HG03045 (cell line): ENCODE measurements around the gene PWWP2B.
"Not testable (repeated sequence)": the region's sequence is repeated elsewhere in the genome, so short reads cannot be mapped to it uniquely, and the experiment has no call there.

Source experiments
- ATAC-seq: cut with Tn5 transposase; IDR thresholded peaks from one replicate; pipeline ENCODE4 v1.9.1; 2021; ENCODE audit warnings: mild to moderate bottlenecking, moderate library complexity; ENCODE audit not compliant: unreplicated experiment

PWWP2B gene

DNA sequence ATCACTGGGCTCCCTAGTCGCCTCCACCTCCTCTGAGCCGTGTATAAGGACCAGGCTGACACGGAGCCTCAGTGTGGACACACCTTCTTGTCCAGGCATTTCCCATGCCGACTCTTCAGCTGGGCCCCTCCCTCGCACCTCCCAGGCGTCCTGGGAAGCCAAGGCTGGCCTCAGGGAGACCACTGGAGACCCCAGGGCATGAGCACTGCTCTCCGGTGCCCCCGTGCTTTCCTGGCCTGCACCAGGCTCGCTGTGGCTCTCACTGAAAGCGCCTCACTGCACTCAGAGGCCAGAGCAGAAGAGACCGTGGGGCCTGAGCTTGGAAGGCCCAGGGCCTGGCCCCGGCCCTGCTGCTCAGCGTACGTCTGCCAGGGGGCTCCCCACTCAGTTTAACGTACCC, 33.6 kb upstream of the PWWP2B start:
- no peak for ATAC-seq

DNA sequence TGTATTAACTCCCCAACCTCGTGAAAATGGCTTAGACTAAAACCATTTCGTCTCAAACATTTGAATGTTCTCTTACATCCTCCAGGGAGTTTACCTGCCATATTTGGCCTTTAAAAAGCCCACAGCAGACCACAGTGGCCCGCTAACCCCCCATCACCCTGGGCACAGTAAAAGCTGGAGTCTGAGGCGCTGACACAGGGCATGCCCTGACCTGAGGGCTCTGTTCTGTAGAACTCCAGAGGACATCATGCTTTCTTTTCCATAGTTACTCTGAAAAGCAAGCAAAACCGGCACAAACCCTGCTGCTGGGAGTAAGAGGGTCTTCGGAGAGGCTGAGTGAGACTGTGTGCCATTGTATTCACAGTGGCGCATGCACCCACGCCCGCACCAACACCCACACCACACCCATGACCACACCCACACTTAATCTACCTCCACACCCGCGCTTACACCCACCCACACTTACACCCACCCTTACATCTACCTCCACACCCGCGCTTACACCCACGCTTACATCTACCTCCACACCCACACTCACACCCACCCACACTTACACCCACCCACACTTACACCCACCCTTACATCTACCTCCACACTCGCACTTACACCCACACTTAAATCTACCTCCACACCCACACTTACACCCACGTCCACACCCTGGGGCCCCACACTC, 32.9 kb upstream of the PWWP2B start:
- ATAC-seq: no peak

DNA sequence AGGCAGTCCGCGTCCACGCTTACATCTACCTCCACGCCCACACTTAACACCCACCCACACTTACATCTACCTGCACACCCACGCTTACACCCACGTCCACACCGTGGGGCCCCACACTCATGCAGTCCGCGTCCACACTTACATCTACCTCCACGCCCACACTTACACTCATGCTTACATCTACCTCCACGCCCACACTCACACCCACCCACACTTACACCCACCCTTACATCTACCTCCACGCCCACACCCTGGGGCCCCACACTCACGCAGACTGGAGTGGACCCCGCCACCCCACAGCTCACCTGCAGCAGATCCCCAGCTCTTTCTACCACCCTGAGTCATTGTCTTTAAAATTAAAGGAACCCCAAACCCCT, 32.4 kb upstream of the PWWP2B start:
- ATAC-seq: no peak

DNA sequence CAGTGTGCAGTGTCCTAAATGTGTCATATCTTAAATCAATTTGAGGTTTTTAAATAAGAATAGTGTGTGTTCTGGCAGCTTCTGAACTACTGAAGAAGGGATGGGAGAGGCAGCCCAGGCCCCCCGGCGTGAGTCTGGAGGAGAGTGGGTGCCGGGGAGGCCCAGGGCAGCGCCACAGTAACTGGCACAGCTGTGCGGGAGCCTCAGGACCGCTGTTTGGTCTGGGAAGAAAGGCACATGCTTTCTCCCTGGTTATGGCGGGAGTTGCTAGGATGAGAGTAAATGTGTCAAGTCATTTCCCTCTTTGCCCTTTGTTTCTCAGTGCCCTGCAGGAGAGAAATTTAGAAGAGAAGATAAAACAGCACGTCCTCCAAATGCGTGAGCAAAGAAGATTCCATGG, 31.9 kb upstream of the PWWP2B start:
- no peak for ATAC-seq

DNA sequence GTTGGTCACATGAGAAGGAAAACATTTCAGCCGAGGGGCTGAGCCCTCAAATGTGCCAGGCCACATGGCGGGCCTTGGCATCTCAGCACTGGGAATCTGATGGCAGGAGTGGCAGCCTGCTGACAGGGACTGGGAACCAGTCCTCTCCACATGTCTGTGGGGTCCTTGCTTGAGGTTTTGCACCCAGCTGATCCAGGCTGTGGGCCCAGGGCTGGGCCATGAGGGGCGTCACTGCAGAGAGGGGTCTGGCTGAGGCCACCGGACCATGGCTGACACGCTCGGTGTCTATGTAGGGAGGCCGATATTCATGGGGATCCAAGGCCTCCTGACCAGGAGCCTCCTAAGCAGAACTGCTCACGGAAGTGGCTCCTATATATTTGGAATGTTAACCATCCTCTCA, 31.0 kb upstream of the PWWP2B start:
- no peak for ATAC-seq

DNA sequence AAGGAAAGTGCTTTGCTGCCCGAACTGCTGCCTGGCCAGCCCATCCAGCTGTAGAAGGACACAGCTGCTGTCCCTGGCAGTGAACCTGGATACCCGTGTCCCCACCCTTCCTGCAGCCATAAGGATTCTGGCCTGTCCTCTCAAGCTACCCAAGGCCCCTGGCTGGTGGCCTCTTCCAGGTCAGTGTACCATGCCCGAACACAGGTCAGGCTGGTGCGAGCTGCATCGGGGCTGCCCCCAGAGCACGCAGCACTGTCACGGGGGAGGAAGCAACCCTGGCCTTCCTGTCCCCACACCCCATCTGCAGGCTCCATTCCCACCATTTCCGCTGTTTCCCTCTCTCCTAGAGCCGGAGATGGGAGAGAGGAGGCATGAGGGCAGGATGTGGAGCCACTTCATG, 30.5 kb upstream of the PWWP2B start:
- ATAC-seq: no peak

DNA sequence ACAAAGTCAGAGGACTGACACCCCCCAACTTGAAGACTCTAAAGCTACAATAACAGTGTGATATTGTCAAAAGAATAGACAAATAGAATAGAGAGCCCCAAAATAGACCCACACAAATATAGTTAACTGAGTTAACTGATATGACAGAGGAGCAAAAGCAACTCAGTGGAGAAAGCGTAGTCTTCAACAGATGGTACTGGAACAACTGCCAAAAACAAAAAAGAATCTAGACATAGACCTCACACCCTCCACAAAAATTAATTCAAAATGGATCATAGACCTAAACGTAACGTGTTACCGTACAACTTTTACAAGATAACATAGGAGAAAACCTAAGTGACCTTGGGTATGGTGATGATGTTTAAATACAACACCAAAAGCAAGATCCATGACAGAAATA, 28.6 kb upstream of the PWWP2B start:
- ATAC-seq: no peak

DNA sequence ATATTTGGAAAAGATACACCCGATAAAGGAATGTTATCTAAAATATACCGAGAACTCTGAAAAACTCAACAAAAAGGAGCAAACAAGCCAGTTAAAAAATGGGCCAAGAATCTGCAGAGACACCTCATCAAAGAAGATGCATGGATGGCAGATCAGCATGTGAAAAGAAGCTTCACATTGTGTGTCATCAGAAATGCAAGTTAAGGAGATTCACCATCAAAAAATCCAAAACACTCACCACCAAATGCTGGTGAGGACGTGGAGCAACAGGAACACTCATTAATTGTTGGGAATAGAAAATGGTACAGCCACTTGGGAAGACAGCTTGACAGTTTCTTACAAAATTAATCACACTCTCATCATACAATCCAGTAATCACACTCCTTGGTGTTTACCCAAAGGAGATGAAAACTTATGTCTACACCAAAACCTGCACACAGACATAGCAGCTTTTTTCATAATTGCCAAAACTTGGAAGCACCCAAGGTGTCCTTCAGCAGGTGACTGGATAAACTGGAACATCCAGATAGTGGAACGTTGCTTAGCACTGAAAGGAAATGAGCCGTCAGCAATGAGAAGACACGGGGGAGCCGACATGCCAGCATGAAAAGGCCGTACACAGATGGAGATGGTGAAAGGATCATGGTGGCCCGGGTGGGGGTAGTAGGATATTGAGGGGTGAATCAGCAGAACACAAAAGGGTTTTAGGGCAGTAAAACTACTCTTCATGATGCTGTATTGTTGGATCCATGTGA, 27.9 kb upstream of the PWWP2B start:
- ATAC-seq: no peak

DNA sequence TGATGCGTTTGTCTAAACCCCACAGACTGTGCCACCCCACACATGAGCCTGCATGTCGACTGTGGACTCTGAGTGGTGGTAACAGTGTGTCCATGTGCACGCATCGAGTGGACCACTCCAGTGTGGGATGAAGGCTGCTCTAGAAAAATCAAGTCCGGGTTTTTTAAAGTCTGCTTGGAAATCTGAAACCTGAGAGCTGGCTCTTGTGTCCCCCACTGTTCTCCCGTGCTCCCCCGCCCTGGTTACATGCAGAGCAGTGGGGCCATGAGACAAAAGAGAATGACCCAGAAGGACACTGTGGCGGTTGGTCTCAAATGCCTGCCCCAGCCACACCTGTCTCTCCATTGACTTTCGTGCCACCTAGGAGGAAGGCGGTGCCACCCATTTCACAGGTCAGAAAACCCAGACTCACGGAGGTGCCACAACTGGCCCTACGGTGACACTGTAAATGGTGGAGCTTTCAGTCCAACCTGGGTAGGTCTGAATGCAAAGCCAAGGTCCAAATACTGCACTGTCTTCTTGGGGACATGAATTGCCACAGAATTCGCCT, 27.3 kb upstream of the PWWP2B start:
- ATAC-seq: no peak

DNA sequence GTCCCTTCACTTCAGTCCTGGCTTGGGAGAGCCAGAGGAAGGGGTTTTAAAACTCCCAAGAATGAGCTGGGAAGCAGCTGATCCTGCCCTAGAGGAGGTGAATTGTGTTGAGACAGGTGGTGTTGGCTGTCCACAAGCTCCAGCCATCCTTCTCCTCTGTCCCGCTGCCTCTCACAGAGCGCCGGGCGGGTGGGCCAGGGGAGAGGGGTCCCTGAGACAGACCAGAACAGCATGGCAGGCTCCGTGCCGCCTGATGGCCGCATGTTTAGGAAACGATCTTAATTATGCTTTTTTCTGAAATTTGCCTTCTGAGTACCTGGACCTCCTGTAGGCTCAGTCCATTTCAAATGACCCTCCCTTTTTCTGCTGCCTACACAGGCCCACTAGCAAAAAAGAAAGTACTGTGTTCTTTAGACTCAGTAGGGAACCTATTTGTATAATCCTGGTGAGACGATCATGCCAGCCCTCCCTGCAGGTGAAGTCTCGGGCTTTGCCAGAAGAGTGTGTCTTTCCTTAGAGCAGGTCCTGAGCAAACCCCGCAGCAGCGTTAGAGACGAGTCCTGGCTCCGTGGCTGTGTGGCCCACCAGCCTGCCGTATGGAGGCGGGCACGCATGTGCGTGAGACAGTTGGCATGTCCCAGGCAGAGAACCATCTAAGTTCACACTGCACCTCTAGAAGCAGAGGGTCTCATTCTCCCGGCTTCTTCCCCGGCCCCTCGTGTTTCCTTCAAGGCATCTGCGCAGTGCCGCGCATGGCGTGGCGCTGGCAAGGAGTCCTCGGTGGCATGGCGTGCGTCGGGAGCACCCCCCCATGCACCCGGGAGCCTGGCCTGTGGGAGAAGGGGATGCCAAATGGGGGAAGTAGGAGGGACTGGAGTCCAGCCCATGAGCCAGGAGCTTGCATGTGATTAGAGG, 26.3 kb upstream of the PWWP2B start:
- no peak for ATAC-seq

DNA sequence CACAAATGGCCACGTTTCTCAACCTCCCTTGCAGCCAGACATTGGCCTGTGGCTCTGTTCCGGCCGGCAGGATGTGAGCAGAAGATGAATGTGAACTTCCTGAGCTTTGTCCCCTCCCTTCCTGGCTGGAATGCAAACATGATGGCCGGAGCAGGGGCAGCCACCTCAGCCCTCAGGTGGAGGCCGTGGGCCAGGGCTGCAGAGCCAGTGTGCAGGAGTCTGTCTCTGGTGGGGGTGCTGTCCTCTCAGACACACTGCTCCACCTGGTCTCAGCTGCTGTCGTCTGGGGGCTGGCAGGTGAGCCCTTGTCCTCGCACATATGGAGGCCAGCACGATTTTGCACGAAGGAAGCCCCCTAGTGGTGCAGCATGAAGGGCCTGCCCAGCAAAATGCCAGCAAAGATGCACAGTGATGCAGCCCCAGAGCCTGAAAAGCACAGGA, 25.3 kb upstream of the PWWP2B start:
- ATAC-seq: no peak

DNA sequence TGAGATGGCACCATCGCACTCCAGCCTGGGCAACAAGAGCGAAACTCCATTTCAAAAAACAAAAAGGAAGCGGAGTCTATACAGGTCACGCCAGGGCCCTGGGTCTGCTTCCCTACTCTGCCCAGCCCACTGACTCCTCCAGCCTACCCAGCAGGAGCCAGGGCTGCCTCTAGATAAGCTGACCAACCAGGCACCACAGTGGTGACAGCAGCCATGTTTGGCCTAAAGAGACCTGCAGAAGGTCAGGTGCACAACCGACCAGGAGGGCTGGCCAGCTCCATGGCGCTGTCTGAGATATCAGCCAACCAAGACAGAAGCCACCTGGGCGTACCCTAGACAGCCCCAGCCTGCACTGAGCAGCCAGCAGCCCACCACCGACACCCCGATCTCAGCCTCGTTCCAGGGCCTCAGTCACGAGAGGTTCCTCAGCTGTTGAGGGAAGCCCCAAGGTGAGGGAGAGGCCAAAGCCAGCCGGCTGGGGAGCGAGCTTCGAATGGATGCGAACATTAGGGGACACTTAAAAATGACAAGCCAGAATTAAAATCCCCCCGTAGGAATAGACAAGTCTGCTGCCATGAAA, 24.4 kb upstream of the PWWP2B start:
- ATAC-seq: no peak

DNA sequence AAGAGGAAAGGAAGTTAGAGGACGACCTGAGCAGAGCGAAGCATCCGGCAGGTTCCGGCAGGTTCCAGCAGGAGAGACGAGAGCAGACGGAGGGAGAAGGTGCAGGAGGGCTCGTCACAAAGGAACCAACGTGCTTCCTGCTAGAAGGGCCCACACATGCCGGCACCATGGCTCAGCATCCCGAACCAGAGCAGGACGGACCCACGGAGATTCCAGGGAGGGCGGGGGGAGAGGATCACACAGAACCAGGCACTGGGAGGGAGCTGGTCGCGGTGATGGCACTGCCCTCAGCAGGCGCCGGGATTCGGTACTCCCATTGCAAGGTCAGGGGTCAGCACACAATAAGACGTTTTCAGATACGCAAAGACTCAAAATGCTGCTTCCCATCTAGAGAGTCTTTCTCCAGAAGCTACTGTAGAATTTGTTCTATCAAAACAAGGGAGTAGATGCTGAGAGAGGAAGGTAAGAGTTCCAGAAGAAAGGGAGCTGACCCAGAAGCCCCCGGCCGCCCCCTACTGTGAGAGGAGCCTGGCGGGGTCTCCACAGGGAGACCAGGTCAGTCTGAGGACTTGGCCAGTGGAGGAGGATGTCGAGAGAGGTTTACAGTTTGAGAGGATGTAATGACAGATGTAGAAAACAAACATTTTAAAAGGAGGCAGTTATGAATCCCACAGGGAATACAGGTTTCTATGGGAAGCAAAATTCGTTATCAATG, 23.6 kb upstream of the PWWP2B start:
- no peak for ATAC-seq

DNA sequence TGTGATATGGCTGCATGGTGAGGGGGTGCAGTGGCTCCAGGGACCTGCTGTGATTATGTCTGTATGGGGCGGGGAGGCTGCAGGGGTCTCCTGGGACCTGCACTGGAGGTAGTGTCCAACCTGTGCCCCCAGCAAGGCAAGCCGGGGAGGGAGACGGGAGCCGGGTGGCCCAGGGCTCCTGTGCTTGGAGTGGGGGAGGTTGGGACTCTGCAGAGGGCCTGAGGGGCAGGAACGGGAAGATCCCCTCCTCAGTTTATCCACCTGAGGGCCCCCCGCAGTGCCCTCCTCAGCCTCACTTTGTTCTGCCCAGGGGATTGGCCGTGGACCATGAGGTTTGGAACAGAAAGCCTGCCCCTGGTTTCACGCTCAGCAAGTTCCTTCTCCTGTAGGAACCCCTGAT, 22.8 kb upstream of the PWWP2B start:
- ATAC-seq: no peak

DNA sequence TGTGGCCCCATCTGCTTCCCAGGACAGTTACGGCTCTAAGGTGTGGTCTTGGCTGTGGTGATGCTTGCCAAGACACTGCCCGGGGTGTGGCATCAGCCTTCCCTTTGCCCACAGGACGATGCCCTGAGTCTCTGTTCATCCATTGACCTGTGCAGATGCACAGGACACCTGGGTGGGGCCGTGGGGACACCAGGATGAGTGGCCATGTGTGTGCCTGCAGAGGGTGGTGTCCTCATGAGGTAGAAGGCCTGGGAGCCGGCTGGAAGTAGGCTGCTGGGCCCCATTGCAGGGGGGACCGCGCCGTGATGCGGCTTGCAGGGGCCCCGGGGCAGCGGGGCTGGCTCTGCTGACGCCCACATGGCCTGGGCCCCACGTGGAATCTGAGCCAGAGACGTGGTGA, 22.4 kb upstream of the PWWP2B start:
- no peak for ATAC-seq

DNA sequence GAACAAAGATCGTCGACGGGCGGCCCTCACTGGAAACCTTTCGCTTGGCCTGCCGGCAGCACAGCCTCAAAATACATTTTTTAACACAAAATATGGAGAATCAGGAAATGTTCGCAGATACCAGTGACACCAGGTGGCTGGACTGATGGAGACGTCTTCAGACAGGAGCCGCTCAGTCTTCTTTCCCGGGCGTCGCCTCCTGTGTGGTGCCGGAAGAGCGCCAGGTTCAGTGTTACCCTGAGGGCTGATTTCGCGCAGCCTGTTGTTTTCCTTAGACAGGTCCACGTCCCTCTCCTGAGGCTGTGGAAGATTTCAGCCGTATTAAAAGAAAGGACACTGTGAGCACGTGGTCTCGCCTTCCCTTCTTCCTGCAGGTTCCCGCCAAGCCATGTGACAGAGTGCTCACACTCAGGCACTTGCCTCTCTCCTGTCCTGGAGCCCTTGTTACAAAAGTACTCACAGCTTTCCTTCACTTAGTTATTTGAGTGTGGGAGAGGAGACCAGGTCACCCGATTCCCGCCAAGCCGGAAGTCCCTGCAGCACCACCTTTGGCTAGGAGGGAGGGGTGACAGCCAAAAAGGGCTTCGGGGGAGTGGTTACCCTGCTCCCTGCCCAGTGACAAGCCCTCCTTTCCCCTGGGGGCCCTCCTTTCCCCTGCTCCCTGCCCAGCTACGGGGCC, 21.7 kb upstream of the PWWP2B start:
- no peak for ATAC-seq

DNA sequence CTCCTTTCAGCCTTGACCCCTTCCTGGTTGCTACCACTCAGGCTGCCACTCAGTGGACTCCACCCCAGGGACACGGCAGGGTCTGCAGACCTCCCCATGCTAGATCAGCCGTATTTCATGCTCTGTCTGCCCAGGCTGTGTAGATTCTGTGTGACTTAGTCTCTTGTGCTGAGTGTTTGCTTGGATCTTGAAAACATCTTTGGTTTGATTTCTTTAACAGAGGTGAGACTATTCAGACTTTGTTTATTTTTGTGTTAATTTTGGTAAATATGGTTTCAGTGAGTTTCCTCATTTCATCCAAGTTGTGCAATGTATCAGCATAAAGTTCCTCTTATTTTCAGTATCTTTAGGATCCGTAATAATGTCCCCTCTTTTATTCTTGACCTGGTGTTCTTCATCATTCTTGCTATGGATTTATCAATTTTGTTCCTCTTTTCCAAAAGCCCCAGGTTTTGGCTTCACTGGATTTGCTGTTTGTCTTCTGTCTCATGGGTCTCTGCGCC, 21.2 kb upstream of the PWWP2B start:
- no peak for ATAC-seq

DNA sequence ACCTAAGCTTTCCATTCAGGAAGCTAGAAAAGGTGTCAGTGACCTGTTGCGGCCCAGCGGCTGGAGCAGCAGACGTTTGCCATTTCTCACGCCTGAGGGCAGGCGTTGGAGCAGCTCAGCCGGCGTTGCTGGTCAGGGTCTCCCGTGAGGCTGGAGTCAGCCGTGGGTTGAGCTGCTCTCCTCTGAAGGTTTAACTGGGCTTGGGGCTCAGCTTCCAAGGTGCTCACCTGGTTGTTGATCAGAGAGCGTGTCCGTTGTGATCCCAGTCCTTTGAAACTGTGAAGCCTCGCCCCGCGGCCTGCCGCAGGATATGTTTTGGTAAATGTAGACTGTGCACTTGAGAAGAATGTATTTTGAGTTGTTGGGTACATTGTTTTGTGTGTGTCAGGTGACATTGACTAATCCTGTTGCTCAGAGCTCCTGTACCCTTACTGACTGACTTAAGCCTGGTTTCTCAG, 20.6 kb upstream of the PWWP2B start:
- no peak for ATAC-seq

DNA sequence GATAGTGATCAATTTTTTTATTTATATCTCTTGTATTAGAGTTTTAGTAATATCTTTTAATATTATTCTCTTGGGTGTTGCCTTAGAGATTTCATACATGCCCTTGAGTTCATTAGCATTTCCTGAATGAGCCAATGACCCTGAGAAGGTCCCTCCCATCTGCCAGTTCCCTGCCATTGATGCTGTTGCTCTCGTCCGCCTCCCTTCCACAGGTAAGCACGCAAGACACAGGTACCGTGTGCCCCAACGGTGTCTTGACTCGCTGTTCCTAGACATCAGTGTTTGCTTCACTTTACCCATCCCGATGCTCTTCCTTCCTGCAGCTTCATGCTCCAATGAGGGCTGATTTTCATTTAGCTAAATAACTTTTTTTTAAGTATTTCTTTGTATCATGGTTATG, 19.7 kb upstream of the PWWP2B start:
- no peak for ATAC-seq

DNA sequence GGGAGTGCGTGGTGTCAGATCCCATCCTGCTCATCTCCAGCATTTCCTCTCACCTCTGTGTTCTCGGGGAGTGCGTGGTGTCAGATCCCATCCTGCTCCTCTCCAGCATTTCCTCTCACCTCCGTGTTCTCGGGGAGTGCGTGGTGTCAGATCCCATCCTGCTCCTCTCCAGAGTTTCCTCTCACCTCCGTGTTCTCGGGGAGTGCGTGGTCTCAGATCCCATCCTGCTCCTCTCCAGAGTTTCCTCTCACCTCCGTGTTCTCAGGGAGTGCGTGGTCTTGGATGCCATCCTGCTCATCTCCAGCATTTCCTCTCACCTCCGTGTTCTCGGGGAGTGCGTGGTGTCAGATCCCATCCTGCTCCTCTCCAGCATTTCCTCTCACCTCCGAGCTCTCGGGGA, 18.0 kb upstream of the PWWP2B start:
- not testable (repeated sequence) for ATAC-seq
